Tibial artery (tissue), 4 donors: ENCODE results near the gene EFCAB14.
"Not testable (repeated sequence)": the region's sequence is repeated elsewhere in the genome, so short reads cannot be mapped to it uniquely, and the experiment has no call there.

Experiments used
- DNase-seq, 2 donors: peaks; one replicate each; pipeline ENCODE4 v3.0.0-alpha.2; 2019
- H3K27ac ChIP-seq, 2 donors: fragments of 200-600 bp; sonication (generic) in 1 of 2; 1 replicate in 1 of 2; 2 replicates in 1 of 2; pipeline ENCODE4 v1.5.1; 2018 to 2019; ENCODE audit warnings: mild to moderate bottlenecking in 1 of 2
- H3K27me3 ChIP-seq, 2 donors: fragments of 200-600 bp; sonication (generic) in 1 of 2; one replicate each; pipeline versions ENCODE4 v1.5.1 to v1.6.0; 2016 to 2019
- H3K36me3 ChIP-seq, 3 donors: fragments of 200-600 bp; sonication (generic) in 2 of 3; one replicate each; pipeline ENCODE4 v1.5.1; 2016 to 2019; ENCODE audit warnings: mild to moderate bottlenecking in 2 of 3
- H3K4me1 ChIP-seq, 4 donors: fragments of 200-600 bp; sonication (generic) in 2 of 4; 1 replicate in 3 of 4; 2 replicates in 1 of 4; pipeline ENCODE4 v1.5.1; 2016 to 2019
- H3K4me3 ChIP-seq, 2 donors: fragments of 200-600 bp; sonication (generic) in 1 of 2; 1 replicate in 1 of 2; 2 replicates in 1 of 2; pipeline ENCODE4 v1.5.1; 2018 to 2019; ENCODE audit warnings: mild to moderate bottlenecking in 2 of 2
- H3K9me3 ChIP-seq, 3 donors: fragments of 200-600 bp; sonication (generic) in 1 of 3; one replicate each; pipeline ENCODE4 v1.5.1; 2016 to 2019
- intact Hi-C: fragments of 100-400 bp; cut with DNase I; formaldehyde crosslinking; loops from one replicate; pipeline ENCODE4 v1.15.0; 2023; ENCODE audit warnings: low total_unique reads
- TF ChIP-seq, protein P1 (sequence below), 2 experiments: fragments of 200-600 bp in 1 of 2; fragments of 450-650 bp in 1 of 2; IDR thresholded peaks; one replicate each; pipeline ENCODE4 v1.5.1; 2017 to 2019; ENCODE audit warnings: antibody characterized with exemption in 2 of 2, mild to moderate bottlenecking in 1 of 2, moderate library complexity in 1 of 2

Gene EFCAB14

DNA sequence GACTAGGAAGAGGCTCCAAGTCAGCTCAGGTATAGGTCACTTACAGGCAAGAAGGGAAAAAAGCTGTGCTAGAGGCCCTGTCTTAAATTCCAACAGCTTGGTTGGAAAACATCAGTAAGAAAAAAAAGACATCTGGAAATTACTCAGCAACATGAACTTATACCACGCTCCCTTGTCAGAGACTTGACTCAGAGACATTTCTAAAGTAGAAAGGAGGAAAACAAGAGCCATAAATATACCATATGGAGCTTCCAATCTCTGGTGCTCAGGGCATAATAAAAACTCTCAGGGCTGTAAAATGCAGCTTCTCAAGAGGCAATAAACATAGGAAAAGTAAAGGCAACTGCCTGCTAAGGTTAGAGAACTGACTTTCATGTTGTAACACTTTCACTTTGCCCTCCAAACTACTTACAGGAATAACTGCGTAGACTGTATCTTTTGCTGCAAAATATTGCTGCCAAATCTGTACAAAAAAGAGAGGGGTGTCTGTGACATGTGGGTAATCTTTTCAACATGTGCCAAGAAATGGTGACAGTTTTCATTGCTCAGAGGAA is 65.4 kb downstream of the EFCAB14 start:
- TF ChIP-seq, protein P1, sequence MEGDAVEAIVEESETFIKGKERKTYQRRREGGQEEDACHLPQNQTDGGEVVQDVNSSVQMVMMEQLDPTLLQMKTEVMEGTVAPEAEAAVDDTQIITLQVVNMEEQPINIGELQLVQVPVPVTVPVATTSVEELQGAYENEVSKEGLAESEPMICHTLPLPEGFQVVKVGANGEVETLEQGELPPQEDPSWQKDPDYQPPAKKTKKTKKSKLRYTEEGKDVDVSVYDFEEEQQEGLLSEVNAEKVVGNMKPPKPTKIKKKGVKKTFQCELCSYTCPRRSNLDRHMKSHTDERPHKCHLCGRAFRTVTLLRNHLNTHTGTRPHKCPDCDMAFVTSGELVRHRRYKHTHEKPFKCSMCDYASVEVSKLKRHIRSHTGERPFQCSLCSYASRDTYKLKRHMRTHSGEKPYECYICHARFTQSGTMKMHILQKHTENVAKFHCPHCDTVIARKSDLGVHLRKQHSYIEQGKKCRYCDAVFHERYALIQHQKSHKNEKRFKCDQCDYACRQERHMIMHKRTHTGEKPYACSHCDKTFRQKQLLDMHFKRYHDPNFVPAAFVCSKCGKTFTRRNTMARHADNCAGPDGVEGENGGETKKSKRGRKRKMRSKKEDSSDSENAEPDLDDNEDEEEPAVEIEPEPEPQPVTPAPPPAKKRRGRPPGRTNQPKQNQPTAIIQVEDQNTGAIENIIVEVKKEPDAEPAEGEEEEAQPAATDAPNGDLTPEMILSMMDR (IDR thresholded peaks at IDR 0.05): no peak
- no peaks in the 10 kb centered on the region for H3K27me3 ChIP-seq
- no peak for DNase-seq
- H3K9me3 ChIP-seq: peaks cover 0 to 5% (median 0%) of the 10 kb centered on the region in 3 donors
- peak overlapping the region; percentile 12 to 48 for H3K27ac ChIP-seq
- no peaks in the 10 kb centered on the region for H3K4me1 ChIP-seq
- peaks cover 72 to 83% (median 82%) of the 10 kb centered on the region in 3 donors for H3K36me3 ChIP-seq
- H3K4me3 ChIP-seq: no peak overlapping the region
- intact Hi-C loops: no loop called here

DNA sequence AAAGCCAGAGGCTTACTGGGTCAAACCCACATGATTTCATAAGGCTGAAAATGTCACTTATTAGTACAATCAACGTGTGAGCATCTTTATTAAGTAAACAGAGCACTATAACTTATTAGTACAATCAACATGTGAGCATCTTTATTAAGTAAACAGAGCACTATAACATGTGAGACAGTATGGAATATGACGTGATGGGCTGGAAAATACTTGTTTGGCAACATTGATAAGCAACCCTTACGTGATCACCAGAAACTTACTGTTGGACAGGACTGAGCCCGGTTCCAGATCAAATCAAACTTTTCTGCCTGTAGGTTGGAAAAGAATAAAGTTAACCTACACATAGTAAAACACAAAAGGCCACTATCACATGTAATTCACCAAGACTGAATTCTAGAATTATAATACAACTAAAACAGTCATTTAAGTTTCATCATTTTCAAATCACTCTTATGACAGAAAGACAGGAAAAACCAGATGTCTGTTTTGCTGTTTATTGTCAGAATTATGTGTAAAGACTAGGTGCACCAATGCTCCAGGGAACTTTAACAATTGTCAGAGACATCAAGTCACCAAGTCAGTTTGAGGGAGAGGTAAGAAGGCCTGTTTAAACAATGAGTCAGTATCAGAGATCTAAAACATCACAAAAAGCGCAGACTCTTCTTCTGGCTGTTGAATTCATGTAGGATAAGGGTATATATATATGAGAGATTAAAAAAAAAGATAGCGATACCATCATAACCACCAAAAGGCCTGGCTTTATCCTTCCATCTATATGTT is 66.4 kb downstream of the EFCAB14 start:
- Histone ChIP-seq H3K27me3 (no peaks in the 10 kb centered on the region), H3K27ac (peak overlapping the region in 1 of 2 donors; percentile 48)
- TF ChIP-seq, protein P1 (IDR thresholded peaks at IDR 0.05): no peak

DNA sequence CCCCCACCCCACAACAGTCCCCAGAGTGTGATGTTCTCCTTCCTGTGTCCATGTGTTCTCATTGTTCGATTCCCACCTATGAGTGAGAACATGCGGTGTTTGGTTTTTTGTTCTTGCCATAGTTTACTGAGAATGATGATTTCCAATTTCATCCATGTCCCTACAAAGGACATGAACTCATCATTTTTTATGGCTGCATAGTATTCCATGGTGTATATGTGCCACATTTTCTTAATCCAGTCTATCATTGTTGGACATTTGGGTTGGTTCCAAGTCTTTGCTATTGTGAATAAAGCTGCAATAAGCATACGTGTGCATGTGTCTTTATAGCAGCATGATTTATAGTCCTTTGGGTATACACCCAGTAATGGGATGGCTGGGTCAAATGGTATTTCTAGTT is 67.8 kb downstream of the EFCAB14 start:
- DNase-seq, H3K4me3 ChIP-seq, H3K4me1 ChIP-seq, H3K9me3 ChIP-seq, intact Hi-C loops, H3K27ac ChIP-seq, H3K27me3 ChIP-seq: not testable (repeated sequence)
- H3K36me3 ChIP-seq: peaks cover 51 to 79% (median 68%) of the 10 kb centered on the region in 3 donors

More for the DNA sequence above, 66.4 kb downstream of the EFCAB14 start:
- Histone ChIP-seq H3K9me3 (peaks cover 0 to 5% (median 0%) of the 10 kb centered on the region in 3 donors), H3K36me3 (peaks cover 63 to 82% (median 77%) of the 10 kb centered on the region in 3 donors), H3K4me1 (no peaks in the 10 kb centered on the region), H3K4me3 (no peak overlapping the region)
- DNase-seq: no peak
- intact Hi-C loops: no loop called here

DNA sequence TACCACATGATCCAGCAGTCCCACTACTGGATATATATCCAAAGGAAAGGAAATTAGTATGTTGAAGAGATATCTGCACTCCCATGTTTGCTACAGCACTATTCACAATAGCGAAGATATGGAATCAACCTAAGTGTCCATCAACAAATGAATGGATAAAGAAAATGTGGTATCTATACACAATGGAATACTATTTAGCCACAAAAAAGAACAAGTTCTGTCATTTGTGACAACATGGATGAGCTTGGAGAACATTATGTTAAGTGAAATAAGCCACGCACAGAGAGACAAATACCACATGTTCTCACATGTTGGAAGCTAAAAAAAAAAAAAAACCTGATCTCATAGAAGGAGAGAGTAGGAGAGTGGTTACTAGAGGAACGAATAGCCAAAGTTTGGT is 68.4 kb downstream of the EFCAB14 start:
- Histone ChIP-seq H3K27me3 (no peaks in the 10 kb centered on the region), H3K36me3 (peaks cover 44 to 72% (median 61%) of the 10 kb centered on the region in 3 donors), H3K27ac (no peak overlapping the region), H3K4me1 (no peaks in the 10 kb centered on the region), H3K4me3 (no peak overlapping the region), H3K9me3 (peaks cover 0 to 5% (median 0%) of the 10 kb centered on the region in 3 donors)
- TF ChIP-seq, protein P1 (IDR thresholded peaks at IDR 0.05): no peak
- intact Hi-C loops: no loop called here
- DNase-seq: no peak

DNA sequence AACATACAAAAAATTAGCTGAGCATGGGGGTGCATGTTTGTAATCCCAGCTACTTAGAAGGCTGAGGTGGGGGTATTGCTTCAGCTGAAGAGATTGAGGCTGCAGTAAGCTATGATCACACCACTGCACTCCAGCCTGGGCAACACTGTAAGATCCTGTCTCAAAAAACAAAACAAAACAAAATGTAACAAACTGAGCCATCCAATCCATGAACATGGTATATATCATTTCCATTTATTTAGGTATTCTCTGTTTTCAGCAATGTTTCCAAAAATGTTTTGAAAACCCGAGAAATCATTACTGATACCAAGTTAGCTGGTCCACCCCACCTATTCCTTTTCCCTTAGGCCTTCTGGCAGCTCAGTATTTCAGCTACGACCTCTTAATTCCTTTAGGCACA is 69.2 kb downstream of the EFCAB14 start:
- DNase-seq: no peak
- Histone ChIP-seq H3K27ac (no peak overlapping the region), H3K4me1 (no peaks in the 10 kb centered on the region), H3K36me3 (peaks cover 40 to 65% (median 54%) of the 10 kb centered on the region in 3 donors), H3K27me3 (no peaks in the 10 kb centered on the region), H3K9me3 (peaks cover 0 to 5% (median 0%) of the 10 kb centered on the region in 3 donors), H3K4me3 (no peak overlapping the region)
- TF ChIP-seq, protein P1 (IDR thresholded peaks at IDR 0.05): no peak
- intact Hi-C loops: no loop called here

DNA sequence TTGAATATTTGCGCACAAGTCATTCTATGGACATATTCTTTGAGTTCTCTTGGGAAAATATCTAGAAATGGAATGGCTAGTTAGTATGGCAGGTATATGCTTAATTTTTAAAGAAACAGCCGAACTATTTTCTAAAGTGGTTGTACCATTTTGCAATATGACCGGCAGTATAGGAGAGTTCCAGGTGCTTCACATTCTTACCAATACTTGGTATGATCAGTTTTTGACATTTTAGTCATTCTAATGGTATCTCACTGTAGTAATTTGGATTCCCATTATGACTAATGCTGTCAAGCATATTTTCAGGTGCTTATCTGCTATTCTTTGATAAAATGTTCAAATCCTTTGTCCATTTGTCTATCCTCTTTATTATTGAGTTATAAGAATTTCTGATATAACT is 71.3 kb downstream of the EFCAB14 start:
- intact Hi-C loops: no loop called here
- Histone ChIP-seq H3K27me3 (no peaks in the 10 kb centered on the region), H3K4me1 (peaks cover 0 to 13% (median 1%) of the 10 kb centered on the region in 4 donors), H3K9me3 (peaks cover 0 to 5% (median 0%) of the 10 kb centered on the region in 3 donors), H3K27ac (no peak overlapping the region), H3K4me3 (no peak overlapping the region), H3K36me3 (peaks cover 31 to 57% (median 41%) of the 10 kb centered on the region in 3 donors)
- TF ChIP-seq, protein P1 (IDR thresholded peaks at IDR 0.05): no peak
- no peak for DNase-seq
